ENCODE data around the gene OPN3. TPM values are rescaled to one million over a fixed set of nuclear protein-coding genes. Genes with fewer than 3 reads are reported as not detected.

Gene OPN3
- total and polyA plus RNA-seq, 4 donors: 10.2 to 18.5 (median 15.1) TPM

DNA sequence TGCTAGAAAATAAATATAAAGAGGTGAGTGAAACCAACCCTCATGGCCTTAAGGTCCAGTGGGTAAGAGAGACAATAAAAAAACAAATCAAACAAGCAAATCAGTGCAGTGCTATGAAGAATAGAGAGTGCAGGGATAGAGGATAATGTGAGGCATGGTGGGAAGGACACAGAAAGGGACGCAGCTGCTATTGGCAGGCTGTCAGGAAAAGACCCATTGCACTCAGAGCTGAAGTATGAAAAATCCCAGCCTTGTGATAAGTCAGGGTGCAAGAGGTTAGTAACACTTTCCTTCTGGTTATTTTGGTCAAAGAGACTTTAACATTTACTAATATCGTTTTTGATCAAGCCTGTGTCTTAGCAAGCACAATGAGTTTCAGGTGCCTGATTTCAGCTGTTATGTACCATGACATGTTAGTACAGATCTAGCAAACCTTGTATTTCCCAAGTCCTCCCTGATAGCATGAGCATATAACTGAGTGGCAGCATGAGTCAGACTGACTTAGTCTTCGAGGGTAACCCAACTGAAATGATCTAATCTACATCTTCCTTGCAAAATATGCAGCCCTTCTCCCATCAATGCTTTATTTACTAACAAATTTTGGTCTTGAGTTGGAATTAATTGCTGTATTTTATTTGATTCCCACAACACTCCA, 31.7 kb downstream of the OPN3 start:
- DNase-seq (peak in 2 of 3 donors; percentile 40 to 43), ATAC-seq (ENCODE audit: insufficient read depth, low FRiP score) (no peak)
- no peak overlapping the region for H3K4me3 ChIP-seq
- no peak overlapping the region for H3K9ac ChIP-seq (ENCODE audit: insufficient read depth in 1 of 2, low read length in 2 of 2)
- no peaks in the 10 kb centered on the region for H3K9me3 ChIP-seq (ENCODE audit: control insufficient read depth in 4 of 4, insufficient read depth in 3 of 4, low read length in 3 of 4)
- H3K4me1 ChIP-seq (ENCODE audit: control insufficient read depth in 5 of 5, insufficient read depth in 5 of 5, low read length in 5 of 5): peaks cover 0 to 39% (median 3%) of the 10 kb centered on the region in 5 donors
- no peaks in the 10 kb centered on the region for H3K27me3 ChIP-seq (ENCODE audit: control insufficient read depth in 3 of 3, insufficient read depth in 3 of 3, low read length in 2 of 3)
- no peak for TF ChIP-seq CTCF (IDR thresholded peaks at IDR 0.05; ENCODE audit: control extremely low read depth, extremely low read depth)
- H3K36me3 ChIP-seq (ENCODE audit: control insufficient read depth in 4 of 4, insufficient read depth in 4 of 4, low read length in 4 of 4): no peaks in the 10 kb centered on the region
- 56 to 72% methylated on average over 3 of the region's 3 CpGs for WGBS, 2 donors
- H3K27ac ChIP-seq (ENCODE audit: low read depth in 1 of 2, low read length in 1 of 2): peak overlapping the region in 1 of 2 donors; percentile 24

GRCh38 chr1:241607497-241607896, 32.7 kb downstream of the OPN3 start:
- ATAC-seq (ENCODE audit: insufficient read depth, low FRiP score): no peak
- no peaks in the 10 kb centered on the region for H3K27me3 ChIP-seq (ENCODE audit: control insufficient read depth in 3 of 3, insufficient read depth in 3 of 3, low read length in 2 of 3)
- H3K36me3 ChIP-seq (ENCODE audit: control insufficient read depth in 4 of 4, insufficient read depth in 4 of 4, low read length in 4 of 4): peaks cover 0 to 2% (median under 1%) of the 10 kb centered on the region in 4 donors
- H3K27ac ChIP-seq (ENCODE audit: low read depth in 1 of 2, low read length in 1 of 2): no peak overlapping the region
- DNase-seq: no peak
- H3K4me3 ChIP-seq: no peak overlapping the region
- H3K9ac ChIP-seq (ENCODE audit: insufficient read depth in 1 of 2, low read length in 2 of 2): no peak overlapping the region
- no peak for TF ChIP-seq CTCF (IDR thresholded peaks at IDR 0.05; ENCODE audit: control extremely low read depth, extremely low read depth)
- H3K9me3 ChIP-seq (ENCODE audit: control insufficient read depth in 4 of 4, insufficient read depth in 3 of 4, low read length in 3 of 4): no peaks in the 10 kb centered on the region
- peaks cover 0 to 39% (median 3%) of the 10 kb centered on the region in 5 donors for H3K4me1 ChIP-seq (ENCODE audit: control insufficient read depth in 5 of 5, insufficient read depth in 5 of 5, low read length in 5 of 5)

- Histone ChIP-seq H3K36me3 (ENCODE audit: control insufficient read depth in 4 of 4, insufficient read depth in 4 of 4, low read length in 4 of 4) (peaks cover 0 to 2% (median under 1%) of the 10 kb centered on the region in 4 donors), H3K9ac (ENCODE audit: insufficient read depth in 1 of 2, low read length in 2 of 2) (no peak overlapping the region), H3K4me3 (no peak overlapping the region), H3K27me3 (ENCODE audit: control insufficient read depth in 3 of 3, insufficient read depth in 3 of 3, low read length in 2 of 3) (no peaks in the 10 kb centered on the region), H3K9me3 (ENCODE audit: control insufficient read depth in 4 of 4, insufficient read depth in 3 of 4, low read length in 3 of 4) (no peaks in the 10 kb centered on the region), H3K27ac (ENCODE audit: low read depth in 1 of 2, low read length in 1 of 2) (no peak overlapping the region), H3K4me1 (ENCODE audit: control insufficient read depth in 5 of 5, insufficient read depth in 5 of 5, low read length in 5 of 5) (peaks cover 0 to 37% (median 3%) of the 10 kb centered on the region in 5 donors)
- DNase-seq (no peak), ATAC-seq (ENCODE audit: insufficient read depth, low FRiP score) (no peak)
- TF ChIP-seq CTCF (IDR thresholded peaks at IDR 0.05; ENCODE audit: control extremely low read depth, extremely low read depth): no peak
- WGBS, 2 donors: 70 to 85% methylated on average over 5 of the region's 5 CpGs
These were observed 33.6 kb downstream of the OPN3 start for GRCh38 chr1:241606544-241606943.

Data from lung (tissue), 12 donors.